Daoy (cell line): ENCODE results near the gene C12orf50. TPM values are rescaled to one million over a fixed set of nuclear protein-coding genes. Genes with fewer than 3 reads are reported as not detected.
A peak's percentile ranks its signal among the peaks of the same experiment; 100 is the strongest.
"Not testable (repeated sequence)": the region's sequence is repeated elsewhere in the genome, so short reads cannot be mapped to it uniquely, and the experiment has no call there.

Experiments
- DNase-seq: peaks from one replicate; pipeline ENCODE4 v3.0.0-alpha.2; 2015; ENCODE audit warnings: low read depth
- total RNA-seq: library from RNA; depleted of rRNA; stranded (reverse); fragments of >200 nt; shearing (Covaris generic); gene quantifications from 2 replicates; pipeline ENCODE4 v1.2.3, GENCODE V29; 2014; rRNA removed

The C12orf50 gene
- total RNA-seq, 1 experiment from 2014 or later: not detected

- DNase-seq: no peak
Observed at GRCh38 chr12:87991483-87991882, 37.7 kb downstream of the C12orf50 start.

DNA sequence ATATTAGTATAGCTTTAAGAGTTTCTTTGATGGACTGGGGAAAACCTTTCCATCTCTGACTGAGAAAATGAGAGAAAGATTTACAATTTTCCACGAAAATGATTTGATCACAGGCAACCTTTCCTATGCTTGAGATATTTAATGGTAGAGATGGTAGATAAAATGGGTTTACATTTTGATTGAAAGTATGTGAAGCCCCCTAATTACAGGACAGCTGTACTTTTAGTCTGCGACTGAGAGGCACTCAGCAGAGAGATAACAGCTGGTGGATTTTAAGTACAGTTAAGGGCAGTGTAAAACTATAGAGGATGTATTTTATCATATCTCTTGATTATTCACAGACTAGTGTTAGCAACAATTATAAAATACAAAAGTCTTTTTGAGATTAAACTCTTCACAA lies 40.7 kb downstream of the C12orf50 start:
- no peak for DNase-seq

DNA sequence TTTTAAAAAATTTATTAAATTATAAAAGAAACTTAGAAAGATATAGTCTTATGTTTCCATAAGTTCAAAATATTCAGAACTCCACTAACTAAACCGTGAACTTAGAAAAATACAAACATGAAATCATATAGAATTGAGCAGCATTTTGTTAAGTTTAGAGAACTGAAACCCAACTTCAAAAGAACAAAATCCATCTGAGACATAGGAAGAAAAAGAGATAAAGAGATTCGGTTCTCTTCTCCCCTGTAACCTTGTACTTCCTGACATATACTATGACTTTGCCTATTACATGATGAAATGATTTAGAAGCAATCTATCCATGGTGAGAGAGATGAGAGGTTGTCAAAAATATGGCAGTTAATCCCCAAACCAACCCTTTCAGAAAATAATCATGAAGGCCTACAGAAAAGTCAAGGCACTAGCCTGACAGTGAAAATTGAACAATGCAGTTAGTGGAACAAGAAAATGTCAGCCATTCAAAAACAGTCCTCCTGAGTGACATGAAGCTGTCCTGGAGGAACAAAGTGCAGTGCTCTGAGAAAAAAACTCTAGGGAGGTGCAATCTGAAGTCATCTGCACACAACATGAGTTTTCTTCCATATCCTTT lies 44.0 kb downstream of the C12orf50 start:
- DNase-seq: no peak

DNA sequence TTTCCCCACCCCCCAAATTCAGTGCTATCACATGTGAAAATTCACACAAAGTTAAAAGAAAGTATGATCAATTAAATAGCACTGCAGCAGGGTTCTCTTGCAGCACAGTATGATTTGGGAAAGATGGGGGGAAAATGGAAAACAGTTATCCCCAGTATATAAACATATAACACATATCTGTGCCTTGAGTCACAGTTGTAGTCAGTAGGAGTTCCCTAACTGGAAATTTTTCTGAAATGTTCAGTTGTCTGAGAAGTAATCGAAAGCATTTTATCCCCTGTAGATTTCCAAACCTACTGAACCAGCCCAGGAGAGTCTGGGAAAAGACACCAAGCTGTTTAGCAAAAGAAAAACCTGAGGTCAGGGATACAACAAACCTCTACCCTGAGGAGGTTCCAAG lies 47.0 kb downstream of the C12orf50 start:
- DNase-seq: peak; percentile 2

- no peak for DNase-seq
Observed at GRCh38 chr12:87981495-87981894, 47.7 kb downstream of the C12orf50 start.

DNA sequence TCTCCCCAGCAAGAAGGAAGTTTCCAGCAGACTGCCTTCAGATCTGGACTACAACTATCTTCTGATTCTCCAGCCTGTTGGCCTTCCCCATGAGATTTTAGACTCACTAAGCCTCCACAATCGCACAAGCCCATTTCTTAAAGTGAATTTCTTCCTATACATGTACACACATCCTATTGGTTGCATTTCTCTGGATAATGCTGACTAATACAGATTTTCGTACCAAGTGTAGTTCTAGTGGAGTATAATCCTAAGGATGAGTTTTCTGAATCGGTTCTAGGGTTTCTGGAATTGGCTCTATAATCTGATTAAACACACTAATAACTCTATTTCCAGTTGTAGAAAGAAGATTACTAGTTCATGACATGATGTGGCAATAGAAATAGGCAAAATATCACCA lies 53.3 kb downstream of the C12orf50 start:
- DNase-seq: no peak

- DNase-seq: no peak
Observed at GRCh38 chr12:87967871-87968270, 61.3 kb downstream of the C12orf50 start.

DNA sequence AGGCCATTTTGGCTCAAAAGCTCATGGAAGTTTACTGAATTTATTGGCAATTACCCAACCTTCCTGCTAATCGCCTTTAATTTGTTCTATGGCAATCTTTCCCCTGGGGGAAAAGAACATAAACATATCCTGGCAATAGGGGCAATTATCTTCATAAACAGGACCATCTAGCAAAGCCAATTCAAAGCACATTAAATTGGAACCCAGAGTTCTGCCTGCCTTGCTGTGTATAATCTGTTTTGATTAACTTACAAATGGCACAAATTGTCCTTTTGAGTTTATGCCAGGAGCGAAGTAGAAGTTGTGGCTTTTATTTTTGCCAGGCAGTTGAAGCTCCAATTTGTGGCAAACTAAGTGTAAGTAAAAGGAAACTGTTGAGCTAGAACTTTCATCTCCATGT lies 68.6 kb downstream of the C12orf50 start:
- no peak for DNase-seq

GRCh38 chr12:87954028-87954427 lies 75.2 kb downstream of the C12orf50 start:
- not testable (repeated sequence) for DNase-seq

DNA sequence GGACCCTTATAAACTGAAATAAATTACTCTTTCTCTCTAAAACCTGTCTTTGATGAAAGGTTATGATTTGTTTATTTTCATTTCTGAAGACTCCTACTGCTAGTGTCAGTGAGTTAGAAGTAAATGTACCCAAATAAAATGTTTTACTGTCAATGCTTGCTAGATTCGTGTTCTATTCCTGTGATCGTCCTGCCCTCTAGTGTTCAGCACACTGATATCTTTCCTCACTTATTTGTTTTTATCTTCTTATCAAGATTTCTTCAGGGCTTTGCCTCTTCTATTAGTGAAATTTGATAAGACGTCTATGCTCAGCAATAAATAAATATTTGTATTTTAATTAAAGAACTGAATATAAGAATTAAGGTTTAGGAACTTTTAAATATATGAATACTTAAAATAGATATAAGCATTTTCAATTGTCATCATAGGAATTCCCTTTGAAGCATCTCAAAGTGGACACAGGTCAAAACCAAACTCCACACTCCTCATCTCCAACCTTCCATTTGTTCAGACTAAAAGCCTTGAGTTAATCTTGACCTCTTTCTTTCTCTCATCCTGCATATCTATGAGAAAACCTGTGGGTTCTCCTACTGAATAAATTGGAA lies 75.8 kb downstream of the C12orf50 start:
- peak; percentile 36 for DNase-seq

DNA sequence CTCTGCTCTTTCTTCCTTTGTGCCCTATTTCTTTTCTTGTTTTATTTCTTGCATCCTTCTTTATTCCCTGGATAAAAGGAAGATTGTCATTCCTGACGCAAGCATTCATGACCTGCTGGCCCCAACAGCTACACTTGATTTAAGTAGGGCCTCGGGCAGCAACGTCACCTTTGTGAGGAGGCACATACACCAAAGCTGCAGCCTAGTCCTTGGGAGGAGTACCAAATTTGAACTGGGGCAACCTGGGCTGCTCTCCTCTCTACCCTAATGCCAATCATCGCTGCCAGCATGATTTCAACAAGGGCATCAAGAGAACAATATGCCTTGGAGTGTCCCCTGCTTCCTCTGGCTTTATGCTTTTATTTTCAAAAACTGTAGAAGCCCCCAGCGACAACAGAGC lies 76.4 kb downstream of the C12orf50 start:
- no peak for DNase-seq

- DNase-seq: no peak
Observed at GRCh38 chr12:87952223-87952622, 77.0 kb downstream of the C12orf50 start.

DNA sequence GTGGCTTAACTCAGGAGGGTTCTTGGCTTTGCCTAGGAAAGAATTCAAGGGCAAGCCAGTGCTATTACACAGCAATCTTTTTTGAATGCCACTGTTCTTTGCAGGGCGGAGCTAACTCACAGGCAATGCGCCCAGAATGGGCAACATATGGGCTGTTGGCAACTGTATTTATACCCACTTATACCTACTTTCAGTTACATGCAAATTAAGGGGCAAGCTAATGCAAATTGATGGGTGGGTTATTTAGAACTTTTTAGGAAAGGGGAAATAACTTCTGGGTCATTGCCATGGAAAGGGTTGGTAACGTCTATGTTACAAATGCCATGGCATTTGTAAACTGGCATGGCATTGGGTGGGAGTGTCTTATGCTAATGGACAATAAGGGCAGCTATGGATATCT lies 85.4 kb downstream of the C12orf50 start:
- no peak for DNase-seq

DNA sequence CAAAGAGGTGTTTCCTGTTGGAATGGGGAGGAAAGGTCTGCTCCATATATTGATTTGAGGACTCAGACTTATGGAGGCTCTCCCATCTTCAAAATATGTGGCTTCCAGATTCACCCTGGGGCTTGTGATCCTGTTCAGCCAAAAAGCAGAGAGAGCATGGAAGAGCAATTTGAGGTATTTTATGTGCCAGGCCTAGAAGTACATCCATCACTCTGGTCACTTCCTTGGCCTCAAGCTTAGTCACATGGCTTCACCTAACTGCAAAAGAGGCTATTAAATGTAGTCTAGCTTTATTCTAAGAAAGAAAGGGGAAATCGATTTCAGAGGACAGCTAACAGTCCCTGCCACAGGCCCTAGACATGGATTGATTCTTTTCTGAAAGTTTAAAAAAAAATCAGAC lies 86.2 kb downstream of the C12orf50 start:
- DNase-seq: no peak

DNA sequence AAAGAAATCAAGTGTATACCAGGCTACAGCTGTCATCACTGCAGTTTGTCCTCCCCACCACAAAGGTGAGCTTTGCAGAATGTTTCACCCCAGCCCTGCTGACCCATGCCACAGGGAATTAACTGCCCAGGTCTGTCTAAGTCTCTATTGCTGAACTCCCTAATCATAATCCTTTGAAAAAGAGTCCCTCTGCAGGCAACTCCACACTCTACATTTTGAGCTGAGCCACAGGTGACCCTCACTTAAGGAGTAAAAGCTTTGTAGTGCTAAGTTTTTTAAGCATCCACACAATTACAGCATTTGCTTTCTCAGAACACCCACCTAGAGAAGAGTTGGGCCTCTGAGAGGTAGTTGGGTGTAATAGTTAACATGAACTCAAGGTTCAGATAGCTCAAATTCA lies 90.0 kb downstream of the C12orf50 start:
- DNase-seq: no peak

DNA sequence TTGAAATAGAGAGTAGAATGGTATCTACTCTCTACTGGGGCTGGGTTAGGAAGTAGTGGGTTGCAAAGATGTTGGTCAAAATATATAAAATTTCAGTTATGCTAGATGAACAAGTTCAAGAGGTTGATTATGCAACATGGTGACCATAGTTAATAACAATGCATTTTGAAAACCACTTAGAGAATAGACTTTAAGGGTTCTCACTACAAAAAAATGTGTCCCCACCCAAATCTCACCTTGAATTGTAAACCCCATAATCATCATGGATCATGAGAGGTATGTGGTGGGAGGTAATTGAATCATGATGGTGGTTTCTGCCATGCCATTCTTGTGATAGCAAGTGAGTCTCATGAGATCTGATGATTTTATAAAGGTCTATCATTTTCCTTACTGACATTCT lies 94.0 kb downstream of the C12orf50 start:
- no peak for DNase-seq

DNA sequence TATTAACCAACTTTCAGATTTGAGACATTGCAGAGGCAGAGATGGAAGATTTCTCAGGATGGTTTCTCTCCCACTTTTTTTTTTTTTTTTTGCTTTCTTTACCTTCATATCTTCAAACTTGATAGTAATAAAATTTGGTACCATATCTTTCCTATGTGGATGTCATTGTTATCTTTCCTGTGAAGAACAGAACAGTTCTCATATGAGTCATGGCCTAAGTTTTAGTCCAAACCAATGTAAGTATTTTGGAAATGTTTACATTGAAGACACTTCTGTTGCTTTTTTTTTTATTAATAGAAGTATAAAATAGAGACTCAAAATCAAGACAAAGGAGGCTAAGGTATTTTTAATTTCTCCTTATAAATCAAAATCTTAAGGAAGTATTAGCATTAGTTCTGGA lies 95.2 kb downstream of the C12orf50 start:
- no peak for DNase-seq

DNA sequence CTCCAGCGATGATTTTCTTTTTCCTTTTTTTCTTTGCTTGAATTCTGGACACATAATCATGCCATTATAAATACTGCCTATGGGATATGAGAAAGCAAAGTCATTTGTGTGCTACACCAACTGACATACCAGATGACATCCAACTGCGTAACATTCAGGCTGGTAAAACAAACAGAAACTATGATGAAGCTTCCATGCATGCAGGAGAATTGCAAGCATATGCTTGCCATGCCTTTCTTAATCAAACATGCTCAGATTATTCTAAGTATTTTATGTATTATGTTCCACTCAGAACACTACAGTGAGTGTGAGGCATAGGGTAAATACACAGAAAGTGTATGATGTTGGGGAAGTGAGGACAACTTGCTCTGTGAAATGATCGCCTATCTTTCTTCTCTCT lies 97.4 kb downstream of the C12orf50 start:
- DNase-seq: no peak

- no peak for DNase-seq
Observed at GRCh38 chr12:87930627-87931026, 98.6 kb downstream of the C12orf50 start.

Other genes starting within 250 kb of the C12orf50 start
- 15.9 and 32.8 TPM in 2 replicates for gene CEP290, start 112.7 kb upstream of the C12orf50 start, total RNA-seq
- gene TMTC3, start 112.9 kb upstream of the C12orf50 start, total RNA-seq: 35.7 and 37.2 TPM in 2 replicates